IMR-90 (cell line): ENCODE data around the gene TMEM63A.

Source experiments
- BHLHE40 ChIP-seq: fragments of 150-350 bp; IDR thresholded peaks from 2 replicates; pipeline ENCODE4 v1.6.1; 2016; ENCODE audit warnings: mild to moderate bottlenecking, low read depth, low read length
- CEBPB ChIP-seq: IDR thresholded peaks from 2 replicates; pipeline ENCODE4 v1.6.1; 2012; ENCODE audit warnings: low read depth, low read length, improper control_type of control experiment
- FOS ChIP-seq: fragments of 150-350 bp; IDR thresholded peaks from 2 replicates; pipeline ENCODE4 v1.6.1; 2016; ENCODE audit warnings: low read depth, low read length
- MAFK ChIP-seq: IDR thresholded peaks from 2 replicates; pipeline ENCODE4 v1.6.1; 2012; ENCODE audit warnings: low read depth, low read length, improper control_type of control experiment
- MAZ ChIP-seq: IDR thresholded peaks from 2 replicates; pipeline ENCODE4 v1.6.1; 2012; ENCODE audit warnings: low read depth, mild to moderate bottlenecking, low read length, improper control_type of control experiment, moderate library complexity, borderline replicate concordance
- NFE2L2 ChIP-seq: fragments of 150-350 bp; IDR thresholded peaks from 2 replicates; pipeline ENCODE4 v1.6.1; 2016; ENCODE audit warnings: low read depth, mild to moderate bottlenecking, low read length
- POLR2A ChIP-seq: IDR thresholded peaks from 2 replicates; pipeline ENCODE4 v1.6.1; 2012; ENCODE audit warnings: mild to moderate bottlenecking, low read depth, low read length
- RAD21 ChIP-seq: IDR thresholded peaks from 2 replicates; pipeline ENCODE4 v1.6.1; 2012; ENCODE audit warnings: low read length, improper control_type of control experiment
- RCOR1 ChIP-seq: IDR thresholded peaks from 2 replicates; pipeline ENCODE4 v1.6.1; 2012; ENCODE audit warnings: mild to moderate bottlenecking, low read length, improper control_type of control experiment; ENCODE audit not compliant: insufficient replicate concordance
- RFX5 ChIP-seq: IDR thresholded peaks from 2 replicates; pipeline ENCODE4 v1.8.0; 2012; ENCODE audit warnings: low read depth, mild to moderate bottlenecking, low read length, moderate library complexity
- SMC3 ChIP-seq: fragments of 150-350 bp; IDR thresholded peaks from 2 replicates; pipeline ENCODE4 v1.6.1; 2016; ENCODE audit warnings: low read depth, mild to moderate bottlenecking, antibody characterized with exemption, low read length, moderate library complexity
- TF ChIP-seq, protein P1 (sequence below): conservative IDR thresholded peaks from 2 replicates; pipeline ENCODE4 v1.5.1; 2012; ENCODE audit warnings: mild to moderate bottlenecking, low read depth, low read length, improper control_type of control experiment
- TF ChIP-seq, protein P2 (sequence below): fragments of 150-350 bp; IDR thresholded peaks from 2 replicates; pipeline ENCODE4 v1.6.1; 2017; ENCODE audit warnings: mild to moderate bottlenecking, antibody characterized with exemption, low read length, low read depth

DNA sequence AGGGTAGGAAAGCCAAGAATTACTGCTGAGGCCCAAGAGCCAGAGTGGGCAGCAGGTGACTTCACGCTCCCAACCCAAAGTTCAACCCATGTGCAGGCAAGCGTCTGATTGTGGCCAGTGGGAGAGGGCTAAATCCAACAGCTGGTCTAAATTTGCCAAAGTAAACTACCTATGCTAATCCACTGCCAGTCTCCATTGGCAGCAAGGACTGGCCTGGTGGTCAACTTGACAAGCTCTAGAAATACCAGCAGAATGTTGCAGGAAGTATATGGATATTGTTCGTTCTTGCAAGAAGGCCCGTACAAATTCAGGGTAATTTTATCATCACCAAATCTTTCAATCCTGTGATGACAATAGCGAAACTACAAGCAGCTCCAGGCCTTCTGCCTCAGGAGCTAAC, 1.5 kb downstream of the TMEM63A start:
- TF ChIP-seq, protein P1, sequence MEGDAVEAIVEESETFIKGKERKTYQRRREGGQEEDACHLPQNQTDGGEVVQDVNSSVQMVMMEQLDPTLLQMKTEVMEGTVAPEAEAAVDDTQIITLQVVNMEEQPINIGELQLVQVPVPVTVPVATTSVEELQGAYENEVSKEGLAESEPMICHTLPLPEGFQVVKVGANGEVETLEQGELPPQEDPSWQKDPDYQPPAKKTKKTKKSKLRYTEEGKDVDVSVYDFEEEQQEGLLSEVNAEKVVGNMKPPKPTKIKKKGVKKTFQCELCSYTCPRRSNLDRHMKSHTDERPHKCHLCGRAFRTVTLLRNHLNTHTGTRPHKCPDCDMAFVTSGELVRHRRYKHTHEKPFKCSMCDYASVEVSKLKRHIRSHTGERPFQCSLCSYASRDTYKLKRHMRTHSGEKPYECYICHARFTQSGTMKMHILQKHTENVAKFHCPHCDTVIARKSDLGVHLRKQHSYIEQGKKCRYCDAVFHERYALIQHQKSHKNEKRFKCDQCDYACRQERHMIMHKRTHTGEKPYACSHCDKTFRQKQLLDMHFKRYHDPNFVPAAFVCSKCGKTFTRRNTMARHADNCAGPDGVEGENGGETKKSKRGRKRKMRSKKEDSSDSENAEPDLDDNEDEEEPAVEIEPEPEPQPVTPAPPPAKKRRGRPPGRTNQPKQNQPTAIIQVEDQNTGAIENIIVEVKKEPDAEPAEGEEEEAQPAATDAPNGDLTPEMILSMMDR = no peak
- TF ChIP-seq POLR2A (no peak), MAFK (no peak), SMC3 (no peak), MAZ (no peak), RFX5 (no peak), BHLHE40 (no peak), CEBPB (no peak), RCOR1 (no peak), RAD21 (no peak), FOS (no peak), NFE2L2 (no peak)
- TF ChIP-seq, protein P2, sequence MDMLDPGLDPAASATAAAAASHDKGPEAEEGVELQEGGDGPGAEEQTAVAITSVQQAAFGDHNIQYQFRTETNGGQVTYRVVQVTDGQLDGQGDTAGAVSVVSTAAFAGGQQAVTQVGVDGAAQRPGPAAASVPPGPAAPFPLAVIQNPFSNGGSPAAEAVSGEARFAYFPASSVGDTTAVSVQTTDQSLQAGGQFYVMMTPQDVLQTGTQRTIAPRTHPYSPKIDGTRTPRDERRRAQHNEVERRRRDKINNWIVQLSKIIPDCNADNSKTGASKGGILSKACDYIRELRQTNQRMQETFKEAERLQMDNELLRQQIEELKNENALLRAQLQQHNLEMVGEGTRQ = no peak
